Measurements from ENCODE around the gene OR2V2. TPM values are rescaled to one million over a fixed set of nuclear protein-coding genes. Genes with fewer than 3 reads are reported as not detected.
A peak's percentile ranks its signal among the peaks of the same experiment; 100 is the strongest.

OR2V2 gene
- total RNA-seq, 1 experiment from 2014 or later = not detected

GRCh38 chr5:181181650-181182565 is 34.5 kb downstream of the OR2V2 start:
- TF ChIP-seq CTCF (conservative IDR thresholded peaks at IDR 0.05; ENCODE audit: low read depth, low read length) (peak; percentile 89), EZH2 (IDR thresholded peaks at IDR 0.05; ENCODE audit: low read length, unreplicated experiment) (no peak), EZH2phosphoT487 (IDR thresholded peaks at IDR 0.05; ENCODE audit: borderline replicate concordance, low read length) (no peak)
- H4K20me1 ChIP-seq (ENCODE audit: low read length) = no peaks in the 10 kb centered on the region
- H2AFZ ChIP-seq (ENCODE audit: low read length) = no peak overlapping the region
- no peaks in the 10 kb centered on the region for H3K36me3 ChIP-seq (ENCODE audit: low read depth, low read length)
- H3K27ac ChIP-seq (ENCODE audit: low read length) = no peak overlapping the region
- H3K4me3 ChIP-seq (ENCODE audit: low read length) = no peak overlapping the region
- ATAC-seq (peak; percentile 73), DNase-seq (peak; percentile 83)
- H3F3A ChIP-seq (ENCODE audit: low read length, unreplicated experiment) = no peaks in the 10 kb centered on the region
- H3K27me3 ChIP-seq (ENCODE audit: low read length) = no peaks in the 10 kb centered on the region
- no TSS peak for BruUV-seq (replicated peaks)
- H3K9me3 ChIP-seq (ENCODE audit: low read length) = no peaks in the 10 kb centered on the region
- no peaks in the 10 kb centered on the region for H3K9me2 ChIP-seq (replicated peaks; ENCODE audit: low read length)
- POLR2A ChIA-PET (ENCODE audit: unreplicated experiment) = no interaction called here
- H3K9ac ChIP-seq (ENCODE audit: low read length) = no peak overlapping the region
- H3K4me1 ChIP-seq (ENCODE audit: insufficient read depth, low read length) = peaks cover 12% of the 10 kb centered on the region
- CTCF ChIA-PET = no interaction called here
- no peak overlapping the region for H3K4me2 ChIP-seq (ENCODE audit: low read length)
- intact Hi-C loops (cut with micrococcal nuclease) = loop anchor here (5.0 kb wide), 1 partner anchor 80 kb away; the partner anchor contains the start of gene TRIM52
- H3K79me2 ChIP-seq (ENCODE audit: low read length) = no peaks in the 10 kb centered on the region

GRCh38 chr5:181182651-181183050 is 35.3 kb downstream of the OR2V2 start:
- no TSS peak for BruUV-seq (replicated peaks)
- CTCF ChIA-PET = no interaction called here
- H3K27ac ChIP-seq (ENCODE audit: low read length) = no peak overlapping the region
- no peaks in the 10 kb centered on the region for H3F3A ChIP-seq (ENCODE audit: low read length, unreplicated experiment)
- no peak for ATAC-seq
- H3K9me3 ChIP-seq (ENCODE audit: low read length) = no peaks in the 10 kb centered on the region
- no peaks in the 10 kb centered on the region for H4K20me1 ChIP-seq (ENCODE audit: low read length)
- no peaks in the 10 kb centered on the region for H3K9me2 ChIP-seq (replicated peaks; ENCODE audit: low read length)
- no peaks in the 10 kb centered on the region for H3K79me2 ChIP-seq (ENCODE audit: low read length)
- DNase-seq = no peak
- no peak overlapping the region for H3K9ac ChIP-seq (ENCODE audit: low read length)
- no peak overlapping the region for H2AFZ ChIP-seq (ENCODE audit: low read length)
- TF ChIP-seq EZH2phosphoT487 (IDR thresholded peaks at IDR 0.05; ENCODE audit: borderline replicate concordance, low read length) (no peak), EZH2 (IDR thresholded peaks at IDR 0.05; ENCODE audit: low read length, unreplicated experiment) (no peak), CTCF (conservative IDR thresholded peaks at IDR 0.05; ENCODE audit: low read depth, low read length) (no peak)
- H3K36me3 ChIP-seq (ENCODE audit: low read depth, low read length) = no peaks in the 10 kb centered on the region
- POLR2A ChIA-PET (ENCODE audit: unreplicated experiment) = no interaction called here
- intact Hi-C loops (cut with micrococcal nuclease) = loop anchor here (5.0 kb wide), 1 partner anchor 80 kb away; the partner anchor contains the start of gene TRIM52
- peaks cover 12% of the 10 kb centered on the region for H3K4me1 ChIP-seq (ENCODE audit: insufficient read depth, low read length)
- H3K27me3 ChIP-seq (ENCODE audit: low read length) = no peaks in the 10 kb centered on the region
- no peak overlapping the region for H3K4me2 ChIP-seq (ENCODE audit: low read length)
- no peak overlapping the region for H3K4me3 ChIP-seq (ENCODE audit: low read length)

GRCh38 chr5:181184845-181185216 is 37.4 kb downstream of the OR2V2 start:
- peak overlapping the region; percentile 74 for H2AFZ ChIP-seq (ENCODE audit: low read length)
- DNase-seq (no peak), ATAC-seq (no peak)
- ChIA-PET CTCF (interaction anchor here (0.7 to 0.9 kb wide), 3 partner anchors 12 to 22 kb away, joined by 3 to 5 read pairs (median 3); no protein-coding TSS in a partner anchor), POLR2A (ENCODE audit: unreplicated experiment) (interaction anchor here (0.6 kb wide), 1 partner anchor 22 kb away, joined by 3 read pairs; no protein-coding TSS in a partner anchor)
- H3K36me3 ChIP-seq (ENCODE audit: low read depth, low read length) = no peaks in the 10 kb centered on the region
- BruUV-seq (replicated peaks) = no TSS peak
- H3K9ac ChIP-seq (ENCODE audit: low read length) = peak overlapping the region; percentile 57
- H3K4me2 ChIP-seq (ENCODE audit: low read length) = peak overlapping the region; percentile 71
- no peaks in the 10 kb centered on the region for H3F3A ChIP-seq (ENCODE audit: low read length, unreplicated experiment)
- H3K9me3 ChIP-seq (ENCODE audit: low read length) = no peaks in the 10 kb centered on the region
- no peaks in the 10 kb centered on the region for H4K20me1 ChIP-seq (ENCODE audit: low read length)
- intact Hi-C loops (cut with micrococcal nuclease) = loop anchor here (5.0 kb wide), 1 partner anchor 77 kb away; the partner anchor contains the start of gene TRIM52
- H3K4me1 ChIP-seq (ENCODE audit: insufficient read depth, low read length) = peaks cover 12% of the 10 kb centered on the region
- H3K4me3 ChIP-seq (ENCODE audit: low read length) = peak overlapping the region; percentile 61
- no peaks in the 10 kb centered on the region for H3K27me3 ChIP-seq (ENCODE audit: low read length)
- H3K9me2 ChIP-seq (replicated peaks; ENCODE audit: low read length) = no peaks in the 10 kb centered on the region
- no peak for TF ChIP-seq EZH2phosphoT487 (IDR thresholded peaks at IDR 0.05; ENCODE audit: borderline replicate concordance, low read length)
- no peak for TF ChIP-seq CTCF (conservative IDR thresholded peaks at IDR 0.05; ENCODE audit: low read depth, low read length)
- TF ChIP-seq EZH2 (IDR thresholded peaks at IDR 0.05; ENCODE audit: low read length, unreplicated experiment) = no peak
- H3K79me2 ChIP-seq (ENCODE audit: low read length) = no peaks in the 10 kb centered on the region
- no peak overlapping the region for H3K27ac ChIP-seq (ENCODE audit: low read length)
